Kidney (tissue), 14 donors: ENCODE measurements around the gene MARF1. TPM values are rescaled to one million over a fixed set of nuclear protein-coding genes. Genes with fewer than 3 reads are reported as not detected.

ENCODE experiments used
- DNase-seq, 5 donors: peaks; one replicate each; pipeline ENCODE4 v3.0.0-alpha.2; 2013 to 2020
- FAIRE-seq: peaks from 2 replicates; lab custom pipeline; 2012; peaks lifted over from hg19 to GRCh38; lab: Jason Lieb, UNC
- H3K27ac ChIP-seq, 2 donors: one replicate each; pipeline ENCODE4 v1.7.0; 2013; ENCODE audit warnings: low read depth in 2 of 2, low read length in 2 of 2, inconsistent platforms in 1 of 2
- H3K27me3 ChIP-seq: one replicate; pipeline ENCODE4 v1.7.1; 2013; ENCODE audit warnings: low read length, inconsistent platforms; ENCODE audit not compliant: control insufficient read depth, insufficient read depth
- H3K36me3 ChIP-seq, 3 donors: one replicate each; pipeline versions ENCODE4 v1.7.0 to v1.7.1; 2013; ENCODE audit warnings: low read length in 3 of 3, control low read depth in 1 of 3, inconsistent platforms in 1 of 3; ENCODE audit not compliant: insufficient read depth in 3 of 3, control insufficient read depth in 2 of 3
- H3K4me1 ChIP-seq, 3 donors: one replicate each; pipeline versions ENCODE4 v1.7.0 to v1.7.1; 2013; ENCODE audit warnings: low read length in 3 of 3, inconsistent platforms in 1 of 3, low read depth in 1 of 3; ENCODE audit not compliant: control insufficient read depth in 2 of 3, insufficient read depth in 2 of 3
- H3K4me3 ChIP-seq, 3 donors: one replicate each; pipeline versions ENCODE4 v1.7.0 to v1.8.1; 2013; ENCODE audit warnings: low read length in 3 of 3, control low read depth in 1 of 3, inconsistent platforms in 1 of 3
- H3K9ac ChIP-seq, 3 donors: one replicate each; pipeline versions ENCODE4 v1.7.0 to v1.7.1; 2013; ENCODE audit warnings: low read length in 3 of 3, control low read depth in 1 of 3, inconsistent platforms in 1 of 3
- H3K9me3 ChIP-seq, 3 donors: one replicate each; pipeline versions ENCODE4 v1.7.0 to v1.7.1; 2013; ENCODE audit warnings: low read length in 3 of 3, control low read depth in 1 of 3, inconsistent platforms in 1 of 3; ENCODE audit not compliant: control insufficient read depth in 2 of 3, insufficient read depth in 1 of 3
- CTCF ChIP-seq: IDR thresholded peaks from 3 replicates; pipeline ENCODE4 v1.5.1; 2012; ENCODE audit warnings: mild to moderate bottlenecking, moderate library complexity, borderline replicate concordance; ENCODE audit not compliant: insufficient read depth; ENCODE audit errors: extremely low read depth
- intact Hi-C: fragments of 100-400 bp; cut with DNase I; formaldehyde crosslinking; loops from one replicate; pipeline ENCODE4 v1.11.1; 2022
- polyA plus RNA-seq: library from polyadenylated mRNA; stranded (reverse); fragments of 350-450 nt; fragmentation: Illumina TruSeq; extraction: RNeasy Lipid Tissue Mini Kit (QIAGEN cat#74804); gene quantifications from one replicate; pipeline ENCODE4 v1.2.3, GENCODE V29; 2014; ENCODE audit warnings: low read depth, low replicate concordance; ENCODE audit not compliant: insufficient read depth
- total RNA-seq: library from RNA; stranded (reverse); fragmentation: NEBNext Ultra II Directional; extraction: Animal tissue kit (Norgen Biotek cat#: 25700); gene quantifications from one replicate; pipeline ENCODE4 v1.2.1, GENCODE V29; 2021
- donor health status: control.
- donor health status: control.
- donor health status: control.
- donor health status: control.
- donor health status: control.
- donor health status: DM: yes; HTN: yes; CAD: no.
- donor health status: Normal renal cell carcinoma (clear cell type).

MARF1 gene
- total and polyA plus RNA-seq, 2 donors from 2014 or later: 17.5 to 80.7 TPM

- Histone ChIP-seq H3K9me3 (no peaks in the 10 kb centered on the region), H3K4me3 (no peak overlapping the region), H3K36me3 (no peaks in the 10 kb centered on the region), H3K27ac (no peak overlapping the region), H3K27me3 (no peaks in the 10 kb centered on the region), H3K4me1 (no peaks in the 10 kb centered on the region), H3K9ac (no peak overlapping the region)
- intact Hi-C loops: no loop called here
- no peak for DNase-seq
- no peak for TF ChIP-seq CTCF
- FAIRE-seq: no peak
Observed at GRCh38 chr16:15553313-15554088, 89.5 kb downstream of the MARF1 start.

- H3K4me3 ChIP-seq: no peak overlapping the region
- H3K36me3 ChIP-seq: no peaks in the 10 kb centered on the region
- H3K27me3 ChIP-seq: no peaks in the 10 kb centered on the region
- no peaks in the 10 kb centered on the region for H3K9me3 ChIP-seq
- no peak for FAIRE-seq
- no peak overlapping the region for H3K9ac ChIP-seq
- H3K27ac ChIP-seq: no peak overlapping the region
- no peaks in the 10 kb centered on the region for H3K4me1 ChIP-seq
- DNase-seq: no peak
- no peak for TF ChIP-seq CTCF
- intact Hi-C loops: no loop called here
Observed at GRCh38 chr16:15552507-15552906, 90.4 kb downstream of the MARF1 start.

GRCh38 chr16:15548482-15548891 lies 94.5 kb downstream of the MARF1 start:
- intact Hi-C loops: no loop called here
- Histone ChIP-seq H3K4me3 (no peak overlapping the region), H3K4me1 (no peaks in the 10 kb centered on the region), H3K9ac (no peak overlapping the region), H3K27ac (no peak overlapping the region), H3K27me3 (no peaks in the 10 kb centered on the region), H3K9me3 (no peaks in the 10 kb centered on the region), H3K36me3 (no peaks in the 10 kb centered on the region)
- DNase-seq (peak in 1 of 5 donors; percentile 23), FAIRE-seq (no peak)
- no peak for TF ChIP-seq CTCF
